HG02798 (cell line): Measurements from ENCODE around the gene LDAF1.
"Not testable (repeated sequence)": the region's sequence is repeated elsewhere in the genome, so short reads cannot be mapped to it uniquely, and the experiment has no call there.

Experiments used
- ATAC-seq: cut with Tn5 transposase; IDR thresholded peaks from one replicate; pipeline ENCODE4 v1.9.1; 2021; ENCODE audit warnings: mild to moderate bottlenecking; ENCODE audit not compliant: unreplicated experiment, poor library complexity

Gene LDAF1

GRCh38 chr16:21161211-21161610 is 2.7 kb downstream of the LDAF1 start:
- ATAC-seq: no peak

DNA sequence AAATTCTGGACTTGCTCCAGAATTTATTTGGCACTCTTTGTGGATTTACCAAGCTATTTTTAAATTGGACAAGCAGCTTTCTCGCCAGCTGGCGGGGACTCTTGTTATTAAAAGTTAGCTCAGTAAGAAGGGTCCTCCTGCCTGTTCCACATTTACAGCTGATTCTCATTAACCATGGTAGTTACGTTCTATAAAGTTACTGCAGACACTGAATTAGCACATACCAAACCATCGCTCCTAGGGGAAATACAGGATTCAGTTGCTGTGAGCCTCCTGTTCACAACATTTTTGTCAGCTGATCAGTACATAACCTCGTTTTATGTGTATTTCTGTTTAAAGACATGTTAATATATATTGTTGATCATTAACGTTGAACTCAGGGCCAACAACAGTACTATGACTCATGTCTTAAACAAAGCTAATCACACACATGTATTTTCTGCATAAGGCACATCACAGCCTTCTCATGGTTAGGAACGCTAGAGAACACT is 4.2 kb downstream of the LDAF1 start:
- ATAC-seq: no peak

DNA sequence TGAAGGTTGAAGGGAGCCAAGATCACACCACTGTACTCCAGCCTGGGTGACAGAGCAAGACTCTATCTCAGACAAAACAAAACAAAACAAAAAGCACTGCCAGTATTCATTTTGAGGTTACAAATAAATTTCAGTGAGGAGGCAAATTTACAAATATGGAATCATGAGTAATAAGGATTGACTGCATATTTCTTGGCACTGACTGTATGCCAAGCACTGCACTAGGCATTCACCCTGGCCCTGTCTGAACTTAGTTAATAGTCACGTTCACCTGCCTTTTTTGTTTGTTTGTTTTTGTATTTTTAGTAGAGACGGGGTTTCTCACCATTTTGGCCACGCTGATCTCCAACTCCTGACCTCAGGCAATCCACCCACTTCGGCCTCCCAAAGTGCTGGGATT is 5.1 kb downstream of the LDAF1 start:
- no peak for ATAC-seq

DNA sequence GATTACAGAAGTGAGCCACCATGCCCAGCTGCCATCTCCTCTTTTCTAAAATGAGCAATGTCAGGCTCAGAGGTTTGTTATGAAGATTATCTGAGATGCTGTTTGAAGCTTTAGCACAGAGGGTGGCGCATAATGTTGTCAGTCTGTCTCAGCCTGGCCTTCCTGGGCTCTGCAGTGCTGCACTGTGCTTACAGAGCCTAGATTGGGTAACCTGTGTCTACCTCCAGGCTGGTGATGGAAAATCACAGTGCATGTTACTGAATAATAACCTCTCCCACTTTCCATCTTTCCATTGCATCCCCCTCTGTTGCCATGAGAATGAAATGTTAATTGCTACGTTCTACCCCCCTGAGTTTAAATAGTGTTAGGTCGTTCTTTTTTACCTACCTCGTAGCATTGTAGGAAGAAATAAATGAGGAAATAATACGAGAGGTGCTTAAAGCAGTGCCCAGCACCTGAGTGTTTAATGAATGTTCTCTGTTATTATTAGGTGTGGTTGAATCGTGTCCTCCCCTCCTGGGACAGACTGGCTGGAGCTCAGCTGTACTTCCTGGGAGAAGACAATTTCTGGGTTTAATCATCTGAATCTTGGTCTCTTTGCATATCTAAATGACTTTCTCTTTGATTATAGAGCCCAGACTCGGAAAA is 6.2 kb downstream of the LDAF1 start:
- no peak for ATAC-seq

GRCh38 chr16:21166561-21166961 is 8.1 kb downstream of the LDAF1 start:
- no peak for ATAC-seq

GRCh38 chr16:21167360-21167759 is 8.9 kb downstream of the LDAF1 start:
- ATAC-seq: no peak

DNA sequence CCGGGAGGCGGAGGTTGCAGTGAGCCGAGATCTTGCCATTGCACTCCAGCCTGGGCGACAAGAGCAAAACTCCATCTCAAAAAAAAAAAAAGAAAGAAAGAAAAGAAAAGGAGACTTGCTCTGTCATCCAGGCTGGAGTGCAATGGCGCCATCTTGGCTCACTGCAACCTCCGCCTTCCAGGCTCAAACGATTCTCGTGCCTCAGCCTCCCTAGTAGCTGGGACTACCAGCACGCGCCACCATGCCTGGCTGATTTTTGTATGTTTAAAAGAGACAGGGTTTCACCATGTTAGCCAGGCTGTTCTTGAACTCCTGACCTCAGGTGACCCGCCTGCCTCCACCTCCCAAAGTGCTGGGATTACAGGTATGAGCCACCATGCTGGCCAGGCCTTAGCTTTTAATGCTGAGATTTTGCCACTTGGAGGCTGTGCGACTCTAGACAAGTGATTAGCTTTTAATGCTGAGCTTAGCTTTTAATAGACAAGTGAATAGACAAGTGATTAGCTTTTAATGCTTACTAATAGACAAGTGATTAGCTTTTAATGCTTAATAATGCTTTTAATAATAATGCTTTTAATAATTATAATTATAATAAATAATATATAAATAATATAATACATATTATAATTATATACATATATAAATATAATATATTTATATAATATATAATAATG is 9.6 kb downstream of the LDAF1 start:
- ATAC-seq: no peak

GRCh38 chr16:21169249-21169981 is 10.9 kb downstream of the LDAF1 start:
- ATAC-seq: no peak

DNA sequence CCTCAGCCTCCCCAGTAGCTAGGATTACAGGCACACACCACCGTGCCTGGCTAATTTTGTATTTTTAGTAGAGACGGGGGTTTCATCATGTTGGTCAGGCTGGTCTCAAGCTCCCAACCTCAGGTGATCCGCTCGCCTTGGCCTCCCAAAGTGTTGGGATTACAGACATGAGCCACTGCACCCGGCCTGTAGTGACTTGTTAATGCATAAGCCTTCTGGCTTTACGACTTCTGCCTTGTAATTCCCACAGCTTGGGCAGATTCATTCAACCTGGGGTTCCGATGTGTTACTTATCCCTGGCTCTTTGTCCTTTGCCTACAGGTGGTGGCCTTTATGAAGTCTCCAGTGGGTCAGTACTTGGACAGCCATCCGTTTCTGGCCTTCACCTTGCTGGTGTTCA is 11.6 kb downstream of the LDAF1 start:
- ATAC-seq: not testable (repeated sequence)

- no peak for ATAC-seq
These were observed 14.2 kb downstream of the LDAF1 start for GRCh38 chr16:21172650-21173049.

DNA sequence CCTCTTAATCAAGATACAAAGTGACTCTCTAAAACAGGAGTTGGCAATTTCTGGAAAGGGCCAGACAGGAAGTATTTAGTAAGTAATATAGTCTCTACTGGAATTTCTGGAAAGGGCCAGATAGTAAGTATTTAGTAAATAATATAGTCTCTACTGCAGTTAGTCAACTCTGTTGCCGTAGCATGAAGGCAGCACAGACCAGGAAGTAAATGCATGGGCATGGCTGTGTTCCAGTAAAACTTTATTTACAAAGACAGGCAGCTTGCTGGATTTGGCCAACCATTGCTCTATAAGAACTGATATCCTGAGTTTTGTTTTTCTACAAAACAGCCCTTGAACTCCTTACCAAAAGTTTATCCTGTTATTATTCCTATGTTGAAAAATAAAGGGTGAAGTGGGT is 16.9 kb downstream of the LDAF1 start:
- ATAC-seq: no peak

GRCh38 chr16:21179126-21179982 is 20.9 kb downstream of the LDAF1 start:
- no peak for ATAC-seq

GRCh38 chr16:21179983-21180365 is 21.5 kb downstream of the LDAF1 start:
- ATAC-seq: no peak

GRCh38 chr16:21183995-21184394 is 25.5 kb downstream of the LDAF1 start:
- no peak for ATAC-seq

DNA sequence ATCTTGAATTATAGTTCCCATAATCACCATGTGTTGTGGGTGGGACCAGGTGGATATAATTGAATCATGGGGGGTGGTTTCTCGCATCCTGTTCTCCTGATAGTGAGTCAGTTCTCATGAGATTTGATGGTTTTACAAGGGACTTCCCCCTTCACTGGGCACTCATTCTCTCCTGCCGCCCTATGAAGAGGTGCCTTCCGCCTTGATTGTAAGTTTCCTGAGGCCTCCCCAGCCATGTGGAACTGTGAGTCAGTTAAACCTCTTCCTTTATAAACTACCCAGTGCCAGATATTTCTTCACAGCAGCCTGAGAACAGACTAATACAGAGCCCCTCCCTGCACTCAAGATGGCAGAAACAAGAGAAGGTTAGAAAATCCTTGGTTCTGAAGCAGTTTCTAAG is 26.4 kb downstream of the LDAF1 start:
- ATAC-seq: no peak

DNA sequence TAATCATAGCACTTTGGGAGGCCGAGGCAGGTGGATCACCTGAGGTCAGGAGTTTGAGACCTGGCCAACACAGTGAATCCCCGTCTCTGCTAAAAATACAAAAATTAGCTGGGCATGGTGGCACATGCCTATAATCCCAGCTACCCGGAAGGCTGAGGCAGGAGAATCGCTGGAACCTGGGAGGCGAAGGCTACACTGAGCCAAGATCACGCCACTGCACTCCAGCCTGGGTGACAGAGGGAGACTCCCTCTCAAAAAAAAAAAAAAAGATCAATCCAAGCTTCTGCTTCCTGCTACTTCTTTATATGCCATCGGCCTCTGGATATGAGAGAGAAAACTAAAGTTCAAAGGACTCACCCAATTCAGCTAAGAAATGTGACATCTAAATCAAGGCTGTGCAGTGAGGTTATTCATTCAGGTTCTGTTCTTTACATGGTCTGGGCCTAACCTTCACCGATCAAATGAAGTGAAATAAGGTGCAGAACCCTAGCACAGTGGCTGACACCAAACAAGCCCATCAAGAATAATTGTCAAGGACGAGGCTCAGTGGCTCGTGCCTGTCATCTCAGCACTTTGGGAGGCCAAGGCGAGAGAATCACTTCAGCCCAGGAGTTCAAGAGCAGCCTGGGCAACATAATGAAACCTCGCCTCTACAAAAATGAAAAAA is 27.3 kb downstream of the LDAF1 start:
- no peak for ATAC-seq

DNA sequence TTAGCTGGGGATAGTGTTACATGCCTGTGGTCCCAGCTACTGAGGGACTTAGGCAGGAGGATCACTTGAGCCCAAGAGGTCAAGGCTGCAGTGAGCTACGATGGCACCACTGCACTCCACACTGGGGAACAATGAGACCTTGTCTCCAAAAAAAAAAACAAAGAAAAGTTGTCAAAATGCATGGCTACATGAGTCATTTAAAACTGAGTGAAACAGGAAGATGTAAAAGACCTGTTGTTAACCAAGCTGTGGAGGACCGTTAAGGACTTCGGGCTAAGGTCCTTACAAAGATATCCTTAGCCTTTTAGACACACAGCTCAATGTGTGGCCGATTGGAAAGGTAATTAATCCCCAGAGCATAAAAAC is 27.8 kb downstream of the LDAF1 start:
- no peak for ATAC-seq

DNA sequence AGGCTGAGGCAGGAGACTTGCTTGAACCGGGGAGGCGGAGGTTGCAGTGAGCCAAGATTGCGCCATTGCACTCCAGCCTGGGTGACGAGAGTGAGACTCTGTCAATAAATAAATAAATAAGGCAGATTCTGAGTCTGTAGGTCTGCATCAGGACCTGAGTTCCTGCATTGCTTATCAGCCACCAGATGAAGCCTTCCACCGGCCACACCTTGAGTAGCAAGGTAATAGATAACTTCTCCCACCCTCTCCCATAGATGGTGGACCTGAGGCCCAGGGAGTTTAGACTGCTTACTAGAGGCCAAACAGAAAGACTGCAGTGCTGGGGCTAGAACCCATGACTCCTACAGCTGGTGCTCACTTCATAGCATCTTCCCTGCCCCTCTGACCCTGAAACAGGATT is 30.8 kb downstream of the LDAF1 start:
- ATAC-seq: no peak

DNA sequence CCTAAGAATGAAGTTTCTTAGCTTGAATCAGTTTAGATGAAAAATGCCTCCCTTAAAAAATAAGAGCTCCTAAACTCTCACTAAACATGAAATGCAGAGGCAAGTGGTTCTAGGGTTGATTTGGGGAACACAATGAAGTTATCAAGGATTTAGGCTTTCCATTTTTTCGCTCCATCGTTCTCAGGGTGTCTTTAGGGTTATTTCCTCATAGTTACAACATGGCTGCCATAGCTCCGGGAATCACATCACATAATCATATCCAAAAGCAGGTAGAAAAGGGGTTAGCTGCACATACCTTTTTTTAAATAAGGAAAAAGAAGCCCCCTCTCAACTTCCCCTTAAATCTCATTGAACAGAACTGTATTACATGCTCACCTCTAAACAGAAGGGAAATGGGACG is 31.5 kb downstream of the LDAF1 start:
- no peak for ATAC-seq

GRCh38 chr16:21190599-21190998 is 32.1 kb downstream of the LDAF1 start:
- ATAC-seq: no peak
